HepG2 (cell line): ENCODE results near the gene IQCH.

ENCODE experiments used
- ZNF629 ChIP-seq: sonication (generic); formaldehyde crosslinking; conservative IDR thresholded peaks from 2 replicates; pipeline ENCODE4 v1.5.0; 2020; ENCODE audit warnings: missing genetic modification reagents
- ZSCAN22 ChIP-seq: sonication (generic); formaldehyde crosslinking; IDR thresholded peaks from 2 replicates; pipeline ENCODE4 v1.4.0; 2020; ENCODE audit warnings: mild to moderate bottlenecking, missing genetic modification reagents
- TF ChIP-seq, protein P1 (sequence below): sonication (generic); formaldehyde crosslinking; IDR thresholded peaks from 2 replicates; pipeline ENCODE4 v1.5.1; 2020; ENCODE audit warnings: mild to moderate bottlenecking, missing genetic modification reagents, moderate library complexity
- TF ChIP-seq, protein P2 (sequence below): sonication (generic); formaldehyde crosslinking; IDR thresholded peaks from 2 replicates; pipeline ENCODE4 v1.5.0; 2020; ENCODE audit warnings: mild to moderate bottlenecking, missing genetic modification reagents, moderate library complexity

DNA sequence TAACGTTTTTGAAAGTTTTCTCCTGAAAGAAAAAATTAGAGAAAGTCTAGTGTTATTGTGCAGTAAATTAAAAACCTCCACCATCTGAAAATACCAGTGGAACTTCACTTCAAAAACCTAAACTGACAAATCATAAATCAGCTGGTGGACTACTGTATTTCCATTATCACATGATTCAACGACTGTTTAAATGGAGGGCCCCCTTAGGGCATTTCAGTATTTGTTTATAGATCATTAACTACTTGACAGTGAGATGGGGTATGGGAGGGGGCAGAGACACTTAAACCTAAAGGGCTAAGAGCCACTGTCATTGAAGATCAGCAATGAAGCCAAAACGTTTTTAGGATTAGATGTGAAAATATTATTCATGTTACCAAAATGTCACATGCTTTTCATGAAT lies 257.6 kb downstream of the IQCH start:
- TF ChIP-seq ZNF629 (CRISPR knock-in tag) (no peak), ZSCAN22 (CRISPR knock-in tag) (no peak)
- TF ChIP-seq, protein P1, sequence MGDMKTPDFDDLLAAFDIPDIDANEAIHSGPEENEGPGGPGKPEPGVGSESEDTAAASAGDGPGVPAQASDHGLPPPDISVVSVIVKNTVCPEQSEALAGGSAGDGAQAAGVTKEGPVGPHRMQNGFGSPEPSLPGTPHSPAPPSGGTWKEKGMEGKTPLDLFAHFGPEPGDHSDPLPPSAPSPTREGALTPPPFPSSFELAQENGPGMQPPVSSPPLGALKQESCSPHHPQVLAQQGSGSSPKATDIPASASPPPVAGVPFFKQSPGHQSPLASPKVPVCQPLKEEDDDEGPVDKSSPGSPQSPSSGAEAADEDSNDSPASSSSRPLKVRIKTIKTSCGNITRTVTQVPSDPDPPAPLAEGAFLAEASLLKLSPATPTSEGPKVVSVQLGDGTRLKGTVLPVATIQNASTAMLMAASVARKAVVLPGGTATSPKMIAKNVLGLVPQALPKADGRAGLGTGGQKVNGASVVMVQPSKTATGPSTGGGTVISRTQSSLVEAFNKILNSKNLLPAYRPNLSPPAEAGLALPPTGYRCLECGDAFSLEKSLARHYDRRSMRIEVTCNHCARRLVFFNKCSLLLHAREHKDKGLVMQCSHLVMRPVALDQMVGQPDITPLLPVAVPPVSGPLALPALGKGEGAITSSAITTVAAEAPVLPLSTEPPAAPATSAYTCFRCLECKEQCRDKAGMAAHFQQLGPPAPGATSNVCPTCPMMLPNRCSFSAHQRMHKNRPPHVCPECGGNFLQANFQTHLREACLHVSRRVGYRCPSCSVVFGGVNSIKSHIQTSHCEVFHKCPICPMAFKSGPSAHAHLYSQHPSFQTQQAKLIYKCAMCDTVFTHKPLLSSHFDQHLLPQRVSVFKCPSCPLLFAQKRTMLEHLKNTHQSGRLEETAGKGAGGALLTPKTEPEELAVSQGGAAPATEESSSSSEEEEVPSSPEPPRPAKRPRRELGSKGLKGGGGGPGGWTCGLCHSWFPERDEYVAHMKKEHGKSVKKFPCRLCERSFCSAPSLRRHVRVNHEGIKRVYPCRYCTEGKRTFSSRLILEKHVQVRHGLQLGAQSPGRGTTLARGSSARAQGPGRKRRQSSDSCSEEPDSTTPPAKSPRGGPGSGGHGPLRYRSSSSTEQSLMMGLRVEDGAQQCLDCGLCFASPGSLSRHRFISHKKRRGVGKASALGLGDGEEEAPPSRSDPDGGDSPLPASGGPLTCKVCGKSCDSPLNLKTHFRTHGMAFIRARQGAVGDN (CRISPR knock-in tag), result no peak
- TF ChIP-seq, protein P2, sequence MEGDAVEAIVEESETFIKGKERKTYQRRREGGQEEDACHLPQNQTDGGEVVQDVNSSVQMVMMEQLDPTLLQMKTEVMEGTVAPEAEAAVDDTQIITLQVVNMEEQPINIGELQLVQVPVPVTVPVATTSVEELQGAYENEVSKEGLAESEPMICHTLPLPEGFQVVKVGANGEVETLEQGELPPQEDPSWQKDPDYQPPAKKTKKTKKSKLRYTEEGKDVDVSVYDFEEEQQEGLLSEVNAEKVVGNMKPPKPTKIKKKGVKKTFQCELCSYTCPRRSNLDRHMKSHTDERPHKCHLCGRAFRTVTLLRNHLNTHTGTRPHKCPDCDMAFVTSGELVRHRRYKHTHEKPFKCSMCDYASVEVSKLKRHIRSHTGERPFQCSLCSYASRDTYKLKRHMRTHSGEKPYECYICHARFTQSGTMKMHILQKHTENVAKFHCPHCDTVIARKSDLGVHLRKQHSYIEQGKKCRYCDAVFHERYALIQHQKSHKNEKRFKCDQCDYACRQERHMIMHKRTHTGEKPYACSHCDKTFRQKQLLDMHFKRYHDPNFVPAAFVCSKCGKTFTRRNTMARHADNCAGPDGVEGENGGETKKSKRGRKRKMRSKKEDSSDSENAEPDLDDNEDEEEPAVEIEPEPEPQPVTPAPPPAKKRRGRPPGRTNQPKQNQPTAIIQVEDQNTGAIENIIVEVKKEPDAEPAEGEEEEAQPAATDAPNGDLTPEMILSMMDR (CRISPR knock-in tag), result no peak
